ENCODE measurements around the gene KIAA1217. TPM values are rescaled to one million over a fixed set of nuclear protein-coding genes. Genes with fewer than 3 reads are reported as not detected.
A peak's percentile ranks its signal among the peaks of the same experiment; 100 is the strongest.

Gene KIAA1217
- total and polyA plus RNA-seq, 12 donors = 6.9 to 49.5 (median 38.4) TPM

- ATAC-seq = no peak
- intact Hi-C loops (cut with DNase I) = loop anchor here in 1 of 10 donors (10.0 kb wide), 1 partner anchor 1238 kb away; no protein-coding TSS in a partner anchor
- WGBS, 2 donors = 62 to 72% methylated on average over 10 of the region's 10 CpGs
- TF ChIP-seq CTCF (IDR thresholded peaks at IDR 0.05) = no peak
- Histone ChIP-seq H3K4me1 (peaks cover 0 to 12% (median 9%) of the 10 kb centered on the region in 9 donors), H3K4me3 (no peak overlapping the region), H3K27ac (no peak overlapping the region), H3K36me3 (peaks cover 0 to 27% (median 4%) of the 10 kb centered on the region in 9 donors), H3K9me3 (no peaks in the 10 kb centered on the region), H3K27me3 (no peaks in the 10 kb centered on the region)
- no peak for DNase-seq
Observed at GRCh38 chr10:24553051-24553612, 344.2 kb downstream of the KIAA1217 start.

GRCh38 chr10:24554036-24554435 is 345.1 kb downstream of the KIAA1217 start:
- H3K36me3 ChIP-seq = peaks cover 0 to 17% (median 0%) of the 10 kb centered on the region in 9 donors
- no peak for ATAC-seq
- WGBS, 2 donors = 90 to 91% methylated on average over 7 of the region's 7 CpGs
- intact Hi-C loops (cut with DNase I) = loop anchor here in 1 of 10 donors (10.0 kb wide), 1 partner anchor 1239 kb away; no protein-coding TSS in a partner anchor
- H3K27ac ChIP-seq = no peak overlapping the region
- H3K9me3 ChIP-seq = no peaks in the 10 kb centered on the region
- H3K4me3 ChIP-seq = no peak overlapping the region
- no peak for DNase-seq
- peaks cover 0 to 12% (median 9%) of the 10 kb centered on the region in 9 donors for H3K4me1 ChIP-seq
- no peaks in the 10 kb centered on the region for H3K27me3 ChIP-seq
- TF ChIP-seq CTCF (IDR thresholded peaks at IDR 0.05) = no peak

- H3K36me3 ChIP-seq = no peaks in the 10 kb centered on the region
- TF ChIP-seq CTCF (IDR thresholded peaks at IDR 0.05) = no peak
- no peaks in the 10 kb centered on the region for H3K9me3 ChIP-seq
- no peak overlapping the region for H3K27ac ChIP-seq
- DNase-seq (no peak), ATAC-seq (no peak)
- 84 to 91% methylated on average over 4 of the region's 4 CpGs for WGBS, 2 donors
- H3K4me3 ChIP-seq = no peak overlapping the region
- no peaks in the 10 kb centered on the region for H3K27me3 ChIP-seq
- intact Hi-C loops (cut with DNase I) = loop anchor here in 2 of 10 donors (5.0 to 10.0 kb wide), 2 partner anchors 1241 to 1399 kb away; no protein-coding TSS in a partner anchor
- peaks cover 0 to 12% (median 9%) of the 10 kb centered on the region in 9 donors for H3K4me1 ChIP-seq
Observed at GRCh38 chr10:24556126-24556749, 347.3 kb downstream of the KIAA1217 start.

GRCh38 chr10:24556750-24557742 is 348.1 kb downstream of the KIAA1217 start:
- Histone ChIP-seq H3K9me3 (no peaks in the 10 kb centered on the region), H3K27ac (no peak overlapping the region), H3K4me3 (no peak overlapping the region), H3K4me1 (peaks cover 0 to 12% (median 9%) of the 10 kb centered on the region in 9 donors), H3K27me3 (no peaks in the 10 kb centered on the region), H3K36me3 (no peaks in the 10 kb centered on the region)
- TF ChIP-seq CTCF (IDR thresholded peaks at IDR 0.05) = peak; percentile 30 to 77 (median 63)
- ATAC-seq (peak in 5 of 8 donors; percentile 23 to 54 (median 41)), DNase-seq (peak in 1 of 2 donors; percentile 32)
- WGBS, 2 donors = 50 to 55% methylated on average over 24 of the region's 24 CpGs
- intact Hi-C loops (cut with DNase I) = loop anchor here in 2 of 10 donors (5.0 to 10.0 kb wide), 2 partner anchors 1242 to 1400 kb away; no protein-coding TSS in a partner anchor

Measured in heart right ventricle (tissue), 16 donors.